H1 (cell line): Measurements from ENCODE around the gene PDE3A. TPM values are rescaled to one million over a fixed set of nuclear protein-coding genes. Genes with fewer than 3 reads are reported as not detected.

ENCODE experiments used
- CTCF ChIA-PET: fragments of 300-600 bp; sonication (Branson Sonifier 250); formaldehyde crosslinking; loops from one replicate; lab custom pipeline; 2021; ENCODE audit not compliant: partially characterized antibody; lab: Charles Lee
- POLR2A ChIA-PET: fragments of 300-600 bp; sonication (Branson Sonifier 250); formaldehyde crosslinking; loops from one replicate; lab custom pipeline; 2021; ENCODE audit warnings: inconsistent platforms; ENCODE audit not compliant: partially characterized antibody; lab: Charles Lee
- DNase-seq, 2 experiments: peaks; one replicate each; pipeline versions ENCODE4 v3.0.0 to v3.0.0-alpha.2; 2010 to 2022; ENCODE audit warnings: low spot score in 2 of 2, low read depth in 1 of 2, mixed read lengths in 1 of 2
- FAIRE-seq: peaks from 2 replicates; lab custom pipeline; 2011; peaks lifted over from hg19 to GRCh38; lab: Jason Lieb, UNC
- H2AFZ ChIP-seq: 2 replicates; pipeline ENCODE4 v1.8.1; 2012; ENCODE audit warnings: low read length, inconsistent platforms
- H2AK5ac ChIP-seq: 2 replicates; pipeline ENCODE4 v1.6.1; 2013; ENCODE audit warnings: low read depth, low read length
- H2BK120ac ChIP-seq: replicated peaks from 2 replicates; pipeline ENCODE3; 2013; ENCODE audit warnings: low read depth, low read length, inconsistent platforms
- H2BK12ac ChIP-seq: 2 replicates; pipeline ENCODE4 v1.6.1; 2013; ENCODE audit warnings: low read depth, low read length
- H2BK15ac ChIP-seq: 2 replicates; pipeline ENCODE4 v1.6.1; 2013; ENCODE audit warnings: low read length
- H2BK20ac ChIP-seq: 2 replicates; pipeline ENCODE4 v1.6.1; 2013; ENCODE audit warnings: low read length
- H2BK5ac ChIP-seq: 2 replicates; pipeline ENCODE4 v1.6.1; 2013; ENCODE audit warnings: low read depth, low read length
- H3K14ac ChIP-seq: 2 replicates; pipeline ENCODE4 v1.6.1; 2013; ENCODE audit warnings: inconsistent platforms; ENCODE audit not compliant: insufficient read length
- H3K18ac ChIP-seq: 2 replicates; pipeline ENCODE4 v1.6.1; 2013; ENCODE audit warnings: low read length; ENCODE audit errors: extremely low read depth
- H3K23ac ChIP-seq: 2 replicates; pipeline ENCODE4 v1.6.1; 2013; ENCODE audit warnings: inconsistent platforms; ENCODE audit not compliant: insufficient read length
- H3K23me2 ChIP-seq: 2 replicates; pipeline ENCODE4 v1.6.1; 2013; ENCODE audit warnings: low read depth, low read length
- H3K27ac ChIP-seq: 2 replicates; pipeline ENCODE4 v1.6.1; 2011; ENCODE audit warnings: low read depth, low read length, inconsistent platforms
- H3K27me3 ChIP-seq, 4 experiments: replicated peaks in 1 of 4; 1 replicate in 1 of 4; 2 replicates in 3 of 4; pipeline versions ENCODE4 v1.6.1 to v1.8.1; 2011 to 2013; ENCODE audit warnings: low read length in 3 of 4, mild to moderate bottlenecking in 3 of 4, inconsistent platforms in 2 of 4, mixed read lengths in 2 of 4, moderate library complexity in 1 of 4; ENCODE audit not compliant: control insufficient read depth in 3 of 4, insufficient read depth in 3 of 4; ENCODE audit errors: extremely low read depth in 1 of 4
- H3K36me3 ChIP-seq, 4 experiments: 2 replicates each; pipeline versions ENCODE4 v1.6.1 to v1.8.1; 2011 to 2013; ENCODE audit warnings: mild to moderate bottlenecking in 4 of 4, low read length in 3 of 4, moderate library complexity in 2 of 4, control low read depth in 1 of 4, inconsistent platforms in 1 of 4; ENCODE audit not compliant: insufficient read depth in 4 of 4, control insufficient read depth in 2 of 4
- H3K4ac ChIP-seq: replicated peaks from 2 replicates; pipeline ENCODE3; 2013; ENCODE audit warnings: low read length, low read depth, mixed read lengths, inconsistent platforms; ENCODE audit not compliant: insufficient read length
- H3K4me1 ChIP-seq, 4 experiments: replicated peaks in 1 of 4; 1 replicate in 1 of 4; 2 replicates in 3 of 4; pipeline versions ENCODE4 v1.6.1 to v1.8.1; 2011 to 2013; ENCODE audit warnings: low read length in 3 of 4, inconsistent platforms in 2 of 4, mixed read lengths in 1 of 4; ENCODE audit not compliant: insufficient read depth in 4 of 4, control insufficient read depth in 3 of 4
- H3K4me2 ChIP-seq, 2 experiments: 2 replicates each; pipeline versions ENCODE4 v1.6.1 to v1.8.1; 2011 to 2013; ENCODE audit warnings: low read depth in 2 of 2, low read length in 2 of 2, control low read depth in 1 of 2, inconsistent platforms in 1 of 2, mild to moderate bottlenecking in 1 of 2; ENCODE audit not compliant: insufficient read depth in 1 of 2
- H3K4me3 ChIP-seq, 4 experiments: fragments of 200-600, 300-600 bp in 1 of 4; sonication (generic), shearing (Covaris generic), sonication (Bioruptor Twin) in 1 of 4; 2 replicates each; pipeline versions ENCODE4 v1.5.1 to v1.8.1; 2011 to 2016; ENCODE audit warnings: low read length in 4 of 4, low read depth in 3 of 4, control low read depth in 2 of 4, inconsistent platforms in 2 of 4, mild to moderate bottlenecking in 2 of 4, mixed read lengths in 1 of 4, moderate library complexity in 1 of 4; ENCODE audit not compliant: insufficient read depth in 2 of 4; ENCODE audit errors: extremely low read depth in 1 of 4
- H3K56ac ChIP-seq: replicated peaks from 2 replicates; pipeline ENCODE3; 2013; ENCODE audit warnings: low read depth, mild to moderate bottlenecking, mixed read lengths, low read length, inconsistent platforms; ENCODE audit not compliant: insufficient read length
- H3K79me1 ChIP-seq: 2 replicates; pipeline ENCODE4 v1.6.1; 2013; ENCODE audit warnings: low read depth, low read length, control low read depth
- H3K79me2 ChIP-seq, 2 experiments: 2 replicates each; pipeline versions ENCODE4 v1.6.1 to v1.8.1; 2012 to 2013; ENCODE audit warnings: low read length in 2 of 2, mild to moderate bottlenecking in 2 of 2, inconsistent platforms in 1 of 2; ENCODE audit not compliant: insufficient read depth in 2 of 2, control insufficient read depth in 1 of 2
- H3K9ac ChIP-seq, 4 experiments: replicated peaks in 1 of 4; 1 replicate in 1 of 4; 2 replicates in 3 of 4; pipeline versions ENCODE4 v1.6.1 to v1.8.1; 2011 to 2013; ENCODE audit warnings: low read depth in 3 of 4, low read length in 3 of 4, control low read depth in 2 of 4, mild to moderate bottlenecking in 2 of 4, moderate library complexity in 2 of 4, inconsistent platforms in 1 of 4; ENCODE audit errors: extremely low read depth in 1 of 4
- H3K9me3 ChIP-seq, 2 experiments: 2 replicates each; pipeline versions ENCODE4 v1.6.1 to v1.8.1; 2012 to 2013; ENCODE audit warnings: mild to moderate bottlenecking in 2 of 2, moderate library complexity in 2 of 2, control low read depth in 1 of 2, inconsistent platforms in 1 of 2, low read depth in 1 of 2, low read length in 1 of 2, mixed read lengths in 1 of 2; ENCODE audit not compliant: insufficient read depth in 2 of 2
- H4K20me1 ChIP-seq, 2 experiments: replicated peaks in 1 of 2; 2 replicates each; pipeline versions ENCODE3 to v1.8.1; 2011 to 2013; ENCODE audit warnings: inconsistent platforms in 2 of 2, low read length in 2 of 2, mild to moderate bottlenecking in 1 of 2; ENCODE audit not compliant: insufficient read depth in 2 of 2, control insufficient read depth in 1 of 2
- H4K5ac ChIP-seq: 2 replicates; pipeline ENCODE4 v1.6.1; 2013; ENCODE audit warnings: low read length, low read depth, mixed read lengths, inconsistent platforms; ENCODE audit not compliant: insufficient read length
- H4K8ac ChIP-seq: 2 replicates; pipeline ENCODE4 v1.8.0; 2013; ENCODE audit warnings: mild to moderate bottlenecking, moderate library complexity, low read length, inconsistent platforms; ENCODE audit not compliant: insufficient read depth; ENCODE audit errors: extremely low read depth
- H4K91ac ChIP-seq: replicated peaks from 2 replicates; pipeline ENCODE3; 2013; ENCODE audit warnings: low read length, mixed read lengths, inconsistent platforms; ENCODE audit not compliant: insufficient read length
- BCL11A ChIP-seq, 2 experiments: IDR thresholded peaks; one replicate each; pipeline ENCODE4 v1.6.1; 2011; ENCODE audit warnings: low read depth in 2 of 2, low read length in 2 of 2, mild to moderate bottlenecking in 2 of 2
- E2F6 ChIP-seq: IDR thresholded peaks from 2 replicates; pipeline ENCODE4 v1.6.1; 2012; ENCODE audit warnings: inconsistent platforms
- KDM1A ChIP-seq: fragments of 200-600, 300-600 bp; sonication (generic); IDR thresholded peaks from 2 replicates; pipeline ENCODE4 v1.7.1; 2016; ENCODE audit warnings: mild to moderate bottlenecking, low read length, borderline replicate concordance
- POU5F1 ChIP-seq: IDR thresholded peaks from 2 replicates; pipeline ENCODE4 v1.6.1; 2011; ENCODE audit warnings: low read depth, mild to moderate bottlenecking, low read length, moderate library complexity
- RFX5 ChIP-seq: IDR thresholded peaks from 2 replicates; pipeline ENCODE4 v1.6.1; 2011; ENCODE audit warnings: low read depth, low read length, improper control_type of control experiment, borderline replicate concordance
- RXRA ChIP-seq: IDR thresholded peaks from 2 replicates; pipeline ENCODE4 v1.6.1; 2011; ENCODE audit warnings: low read depth, mild to moderate bottlenecking, low read length, moderate library complexity; ENCODE audit not compliant: insufficient read depth
- SAP30 ChIP-seq: fragments of 300-600 bp; sonication (generic); IDR thresholded peaks from 2 replicates; pipeline ENCODE4 v1.7.1; 2012; ENCODE audit warnings: low read length, moderate library complexity, mild to moderate bottlenecking, inconsistent platforms; ENCODE audit not compliant: insufficient read depth, insufficient replicate concordance
- SP2 ChIP-seq: IDR thresholded peaks from 2 replicates; pipeline ENCODE4 v1.6.1; 2012; ENCODE audit warnings: mild to moderate bottlenecking, low read length, inconsistent platforms
- WGBS, 2 experiments: shearing (Covaris generic) in 1 of 2; methylation state at CpG; one replicate each; pipeline versions ENCODE4 v1.1.6 to v1.1.7; 2013 to 2015; ENCODE audit warnings: low lambda C conversion rate in 2 of 2, mixed read lengths in 2 of 2, inconsistent platforms in 1 of 2, low coverage in 1 of 2, missing lambda C conversion rate in 1 of 2; ENCODE audit not compliant: insufficient replicate concordance in 2 of 2, insufficient coverage in 1 of 2, insufficient read length in 1 of 2; ENCODE audit errors: extremely low coverage in 1 of 2, missing lambda C conversion rate in 1 of 2; 5-methylcytosine and 5-hydroxymethylcytosine counted together
- polyA plus RNA-seq, 7 experiments: library from polyadenylated mRNA; depleted of rRNA in 3 of 7; stranded (reverse) in 5 of 7; unstranded in 2 of 7; fragments of >200 nt in 5 of 7; fragments of 200-250 nt in 2 of 7; gene quantifications; 1 replicate in 5 of 7; 2 replicates in 1 of 7; 4 replicates in 1 of 7; pipeline versions ENCODE4 v1.2.1 to v1.2.3, GENCODE V29; 2011 to 2013; ENCODE audit warnings: missing spikeins in 2 of 7, mixed read lengths in 2 of 7
- total RNA-seq: library from RNA; stranded (reverse); fragmentation: NEBNext Ultra II Directional; extraction: Animal tissue kit (Norgen Biotek cat#: 25700); gene quantifications from 2 replicates; pipeline ENCODE4 v1.2.1, GENCODE V29; 2021

Gene PDE3A
- total and polyA plus RNA-seq, 2 of the 8 experiments (the other 6 are each of a cell fraction or from before 2014, with no cell fraction given): 1.4 to 3.4 TPM

DNA sequence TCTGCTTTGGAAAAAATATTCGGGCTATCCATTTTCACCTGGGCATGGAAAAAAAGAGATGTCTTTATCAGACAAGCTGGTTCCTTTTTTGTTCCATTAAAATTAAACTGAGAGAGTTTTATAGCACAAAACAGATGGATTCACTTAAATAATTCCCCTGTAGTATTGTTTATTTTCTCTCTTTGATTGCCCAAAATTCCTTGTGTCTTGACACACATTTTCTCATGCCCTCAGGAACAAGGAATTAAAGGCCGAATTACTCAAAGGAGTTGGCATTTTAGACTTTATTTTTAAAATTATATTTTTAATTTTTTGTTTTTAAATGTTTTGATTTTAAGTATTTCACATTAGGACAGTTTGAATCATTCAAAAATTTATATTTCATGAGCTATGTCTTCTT lies 257.2 kb downstream of the PDE3A start:
- Histone ChIP-seq H3K79me2 (no peaks in the 10 kb centered on the region), H3K18ac (no peak overlapping the region), H2BK120ac (no peak overlapping the region), H3K4me1 (peaks cover 0 to 8% (median 6%) of the 10 kb centered on the region in 4 experiments; a peak in 4 of 7 replicates), H2BK12ac (no peak overlapping the region), H2BK15ac (no peak overlapping the region), H3K27me3 (no peaks in the 10 kb centered on the region), H4K5ac (no peak overlapping the region), H4K8ac (no peak overlapping the region), H3K9ac (no peak overlapping the region), H3K4me3 (no peak overlapping the region), H2BK5ac (no peak overlapping the region), H2AK5ac (no peak overlapping the region), H4K91ac (no peak overlapping the region), H3K23me2 (no peaks in the 10 kb centered on the region), H3K79me1 (no peaks in the 10 kb centered on the region), H3K23ac (no peak overlapping the region), H3K56ac (no peak overlapping the region), H2AFZ (no peak overlapping the region), H3K4ac (no peak overlapping the region), H4K20me1 (no peaks in the 10 kb centered on the region), H3K14ac (no peak overlapping the region), H3K4me2 (no peak overlapping the region), H3K9me3 (no peaks in the 10 kb centered on the region), H3K27ac (no peak overlapping the region), H2BK20ac (no peak overlapping the region), H3K36me3 (no peaks in the 10 kb centered on the region)
- 94% methylated on average over 2 of the region's 2 CpGs; no CpG with 5 or more reads in 1 of the 2 experiments for WGBS, 2 experiments
- TF ChIP-seq POU5F1 (no peak), RFX5 (no peak), E2F6 (no peak), RXRA (no peak), SP2 (no peak), BCL11A (IDR thresholded peaks at IDR 0.05; ENCODE audit: low read depth in 2 of 2, low read length in 2 of 2) (no peak), SAP30 (no peak), KDM1A (no peak)
- CTCF ChIA-PET: interaction anchor here (0.8 to 2.1 kb wide), 10 partner anchors 8 to 1529 kb away, joined by 3 to 11 read pairs (median 4); no protein-coding TSS in a partner anchor
- POLR2A ChIA-PET: no interaction called here
- no peak for DNase-seq
- FAIRE-seq: no peak
